Endothelial cell of umbilical vein (primary cell): Measurements from ENCODE around the gene HSPA12A. TPM values are rescaled to one million over a fixed set of nuclear protein-coding genes. Genes with fewer than 3 reads are reported as not detected.

ENCODE experiments used
- BruUV-seq: library from RNA; stranded (reverse); fragments of 400-500 nt; replicated peaks from 2 replicates; lab custom pipeline; 2021; lab: Mats Ljungman, UMichigan
- CTCF ChIA-PET: fragments of 300-600, 350-600 bp; sonication (Branson Sonifier 250); formaldehyde crosslinking; loops from one replicate; lab custom pipeline; 2021; ENCODE audit warnings: antibody characterized with exemption, inconsistent platforms; lab: Charles Lee
- POLR2A ChIA-PET: fragments of 300-600, 350-600 bp; sonication (Branson Sonifier 250); formaldehyde crosslinking; loops from one replicate; lab custom pipeline; 2021; ENCODE audit warnings: antibody characterized with exemption, inconsistent platforms; lab: Charles Lee
- DNase-seq: peaks from one replicate; pipeline ENCODE4 v3.0.0-alpha.2; 2011; ENCODE audit warnings: low read depth, low spot score
- FAIRE-seq: peaks from 2 replicates; lab custom pipeline; 2011; peaks lifted over from hg19 to GRCh38; lab: Jason Lieb, UNC
- H2AFZ ChIP-seq: 2 replicates; pipeline ENCODE4 v1.6.0; 2012; ENCODE audit warnings: low read depth, low read length, control low read depth, inconsistent platforms
- H3K27ac ChIP-seq: 2 replicates; pipeline ENCODE4 v1.5.1; 2011; ENCODE audit warnings: low read depth, mild to moderate bottlenecking, control low read depth, low read length, moderate library complexity; ENCODE audit not compliant: insufficient read depth
- H3K27me3 ChIP-seq, 2 experiments: 2 replicates each; pipeline versions ENCODE4 v1.6.0 to v1.6.1; 2011; ENCODE audit warnings: low read length in 2 of 2, mixed read lengths in 1 of 2; ENCODE audit not compliant: control insufficient read depth in 2 of 2, insufficient read depth in 2 of 2
- H3K36me3 ChIP-seq, 2 experiments: 2 replicates in 1 of 2; 3 replicates in 1 of 2; pipeline ENCODE4 v1.5.1; 2011; ENCODE audit warnings: low read length in 2 of 2, mild to moderate bottlenecking in 1 of 2, moderate library complexity in 1 of 2; ENCODE audit not compliant: control insufficient read depth in 2 of 2, insufficient read depth in 2 of 2; ENCODE audit errors: extremely low read depth in 1 of 2
- H3K4me1 ChIP-seq: 3 replicates; pipeline ENCODE4 v1.5.1; 2011; ENCODE audit warnings: mild to moderate bottlenecking, low read length; ENCODE audit not compliant: control insufficient read depth, insufficient read depth; ENCODE audit errors: extremely low read depth
- H3K4me2 ChIP-seq: 2 replicates; pipeline ENCODE4 v1.6.1; 2011; ENCODE audit warnings: low read length, control low read depth, mixed read lengths; ENCODE audit not compliant: insufficient read depth
- H3K4me3 ChIP-seq, 3 experiments: fragments of 200-600 bp in 1 of 3; sonication (generic), shearing (Covaris generic) in 1 of 3; replicated peaks in 1 of 3; 2 replicates each; pipeline ENCODE4 v1.5.1; 2011 to 2016; ENCODE audit warnings: control low read depth in 3 of 3, low read length in 3 of 3, mild to moderate bottlenecking in 2 of 3, inconsistent platforms in 1 of 3, low read depth in 1 of 3, moderate library complexity in 1 of 3; ENCODE audit not compliant: insufficient read depth in 1 of 3
- H3K79me2 ChIP-seq: 2 replicates; pipeline ENCODE4 v1.6.0; 2012; ENCODE audit warnings: low read length, inconsistent platforms; ENCODE audit not compliant: control insufficient read depth, insufficient read depth
- H3K9ac ChIP-seq: replicated peaks from 2 replicates; pipeline ENCODE3; 2011; ENCODE audit warnings: low read length, control low read depth; ENCODE audit not compliant: insufficient read depth; ENCODE audit errors: extremely low read depth
- H3K9me1 ChIP-seq: replicated peaks from 3 replicates; pipeline ENCODE4 v1.6.0; 2011; ENCODE audit warnings: mild to moderate bottlenecking, low read length; ENCODE audit not compliant: control insufficient read depth, insufficient read depth; ENCODE audit errors: extremely low read depth
- H3K9me3 ChIP-seq: replicated peaks from 2 replicates; pipeline ENCODE4 v1.5.1; 2012; ENCODE audit warnings: low read length, inconsistent platforms; ENCODE audit not compliant: control insufficient read depth, insufficient read depth
- H4K20me1 ChIP-seq: replicated peaks from 2 replicates; pipeline ENCODE3; 2011; ENCODE audit warnings: mild to moderate bottlenecking, low read length; ENCODE audit not compliant: control insufficient read depth, insufficient read depth; ENCODE audit errors: extremely low read depth
- EZH2 ChIP-seq: IDR thresholded peaks from 2 replicates; pipeline ENCODE4 v1.6.1; 2012; ENCODE audit warnings: borderline replicate concordance, low read depth, mild to moderate bottlenecking, moderate library complexity, low read length, inconsistent platforms; ENCODE audit not compliant: severe bottlenecking
- FOS ChIP-seq: IDR thresholded peaks from 2 replicates; pipeline ENCODE4 v1.6.1; 2011; ENCODE audit warnings: mild to moderate bottlenecking, low read length, moderate library complexity, borderline replicate concordance; ENCODE audit not compliant: insufficient read depth
- GATA2 ChIP-seq: IDR thresholded peaks from 2 replicates; pipeline ENCODE4 v1.7.0; 2011; ENCODE audit warnings: low read depth, mild to moderate bottlenecking, moderate library complexity, mixed read lengths, low read length; ENCODE audit not compliant: insufficient read length, insufficient read depth
- JUN ChIP-seq: IDR thresholded peaks from 2 replicates; pipeline ENCODE4 v1.6.1; 2011; ENCODE audit warnings: borderline replicate concordance, low read depth; ENCODE audit not compliant: insufficient read length, insufficient read depth
- MYC ChIP-seq: IDR thresholded peaks from one replicate; pipeline ENCODE4 v1.6.1; 2011; ENCODE audit warnings: mild to moderate bottlenecking, low read depth, low read length
- POLR2A ChIP-seq: IDR thresholded peaks from 2 replicates; pipeline ENCODE4 v1.6.1; 2012; ENCODE audit warnings: low read depth, mild to moderate bottlenecking, control low read depth, low read length
- POLR2AphosphoS5 ChIP-seq: IDR thresholded peaks from 2 replicates; pipeline ENCODE4 v1.6.1; 2012; ENCODE audit warnings: low read depth, mild to moderate bottlenecking, control low read depth, low read length, moderate library complexity; ENCODE audit not compliant: insufficient read depth
- dilution Hi-C: fragments of 300-500 bp; cut with MboI; formaldehyde crosslinking; loops from one replicate; pipeline ENCODE4 v1.15.0; 2019; ENCODE audit warnings: low sequenced_read_pairs; ENCODE audit not compliant: extremely low pct_ligation_motif_present
- intact Hi-C: fragments of 100-400 bp; cut with micrococcal nuclease; formaldehyde crosslinking; loops from one replicate; pipeline ENCODE4 v1.10.0; 2022
- polyA plus RNA-seq, 4 experiments: library from polyadenylated mRNA; depleted of rRNA in 3 of 4; stranded (reverse) in 3 of 4; unstranded in 1 of 4; fragments of >200 nt; gene quantifications; 2 replicates each; pipeline versions ENCODE4 v1.2.1 to v1.2.3, GENCODE V29; 2011 to 2012; ENCODE audit warnings: missing spikeins in 1 of 4
- total RNA-seq: library from RNA; stranded (reverse); gene quantifications from 2 replicates; pipeline ENCODE4 v1.2.3, GENCODE V29; 2021
- TF ChIP-seq, protein P1 (sequence below), 2 donors: IDR thresholded peaks; 1 replicate in 1 of 2; 2 replicates in 1 of 2; pipeline ENCODE4 v1.5.1; 2011; ENCODE audit warnings: low read length in 2 of 2, mild to moderate bottlenecking in 2 of 2, moderate library complexity in 2 of 2, control low read depth in 1 of 2, inconsistent platforms in 1 of 2, low read depth in 1 of 2; ENCODE audit not compliant: insufficient read depth in 1 of 2; ENCODE audit errors: extremely low read depth in 1 of 2
- TF ChIP-seq, protein P2 (sequence below): IDR thresholded peaks from 2 replicates; pipeline ENCODE4 v1.6.1; 2011; ENCODE audit not compliant: insufficient read depth, insufficient read length

The HSPA12A gene
- total and polyA plus RNA-seq, 2 donors (not counting 3 experiments of a cell fraction or from before 2014, with no cell fraction given) = 0.22 to 0.29 TPM

DNA sequence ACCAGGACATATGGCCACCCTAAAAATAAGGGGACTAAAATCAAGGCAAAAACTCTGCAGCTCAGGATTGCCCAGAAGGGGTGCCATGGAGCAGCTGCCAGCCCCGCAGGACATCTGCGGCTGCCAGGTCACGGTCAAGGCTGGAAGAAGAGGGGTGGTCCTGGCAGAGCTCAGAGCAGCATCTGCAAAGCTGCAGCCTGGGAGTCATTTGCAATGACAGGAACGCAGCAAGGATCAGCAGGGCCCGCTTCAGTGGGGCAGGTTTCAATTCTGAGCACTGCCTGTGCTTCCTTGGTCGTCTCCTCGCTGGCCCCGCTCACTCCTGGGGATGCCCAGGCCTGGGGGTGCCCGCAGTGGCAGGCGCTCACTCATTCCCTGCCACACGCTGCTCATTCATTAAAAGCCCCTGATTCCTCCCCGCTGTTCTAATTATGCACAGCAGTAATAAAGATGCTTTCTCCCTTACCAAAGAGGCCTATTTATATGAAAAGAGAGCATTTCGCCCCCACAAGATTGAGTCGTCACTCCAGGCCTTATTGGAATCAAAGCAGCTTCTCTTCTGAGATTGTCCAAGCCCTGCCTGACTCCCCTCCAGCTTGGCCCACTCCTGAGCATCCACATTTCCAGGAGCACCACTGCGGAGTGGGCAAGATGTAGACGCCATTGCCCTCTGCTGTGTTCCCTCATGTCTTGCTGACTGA is 4.6 kb downstream of the HSPA12A start:
- H3K4me1 ChIP-seq = peaks cover 4% of the 10 kb centered on the region
- no peak for FAIRE-seq
- H3K9ac ChIP-seq = no peak overlapping the region
- no peak for DNase-seq
- no TSS peak for BruUV-seq
- no peak for TF ChIP-seq MYC
- TF ChIP-seq GATA2 = no peak
- no peak for TF ChIP-seq FOS
- TF ChIP-seq, protein P1, sequence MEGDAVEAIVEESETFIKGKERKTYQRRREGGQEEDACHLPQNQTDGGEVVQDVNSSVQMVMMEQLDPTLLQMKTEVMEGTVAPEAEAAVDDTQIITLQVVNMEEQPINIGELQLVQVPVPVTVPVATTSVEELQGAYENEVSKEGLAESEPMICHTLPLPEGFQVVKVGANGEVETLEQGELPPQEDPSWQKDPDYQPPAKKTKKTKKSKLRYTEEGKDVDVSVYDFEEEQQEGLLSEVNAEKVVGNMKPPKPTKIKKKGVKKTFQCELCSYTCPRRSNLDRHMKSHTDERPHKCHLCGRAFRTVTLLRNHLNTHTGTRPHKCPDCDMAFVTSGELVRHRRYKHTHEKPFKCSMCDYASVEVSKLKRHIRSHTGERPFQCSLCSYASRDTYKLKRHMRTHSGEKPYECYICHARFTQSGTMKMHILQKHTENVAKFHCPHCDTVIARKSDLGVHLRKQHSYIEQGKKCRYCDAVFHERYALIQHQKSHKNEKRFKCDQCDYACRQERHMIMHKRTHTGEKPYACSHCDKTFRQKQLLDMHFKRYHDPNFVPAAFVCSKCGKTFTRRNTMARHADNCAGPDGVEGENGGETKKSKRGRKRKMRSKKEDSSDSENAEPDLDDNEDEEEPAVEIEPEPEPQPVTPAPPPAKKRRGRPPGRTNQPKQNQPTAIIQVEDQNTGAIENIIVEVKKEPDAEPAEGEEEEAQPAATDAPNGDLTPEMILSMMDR (IDR thresholded peaks at IDR 0.05; ENCODE audit: extremely low read depth in 1 of 2, insufficient read depth in 1 of 2, low read depth in 1 of 2, low read length in 2 of 2) = no peak
- TF ChIP-seq, protein P2, sequence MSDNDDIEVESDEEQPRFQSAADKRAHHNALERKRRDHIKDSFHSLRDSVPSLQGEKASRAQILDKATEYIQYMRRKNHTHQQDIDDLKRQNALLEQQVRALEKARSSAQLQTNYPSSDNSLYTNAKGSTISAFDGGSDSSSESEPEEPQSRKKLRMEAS = no peak
- TF ChIP-seq EZH2 = no peak
- TF ChIP-seq JUN = no peak
- no peak for TF ChIP-seq POLR2A
- no peak for TF ChIP-seq POLR2AphosphoS5
- POLR2A ChIA-PET = no interaction called here
- H3K27me3 ChIP-seq = peaks cover 18% of the 10 kb centered on the region in 2 experiments
- CTCF ChIA-PET = interaction anchor here (1.0 kb wide), 1 partner anchor 8 kb away, joined by 3 read pairs; no protein-coding TSS in a partner anchor
- H3K4me2 ChIP-seq = no peak overlapping the region
- H3K4me3 ChIP-seq = no peak overlapping the region
- no peaks in the 10 kb centered on the region for H3K79me2 ChIP-seq
- H3K9me1 ChIP-seq = no peaks in the 10 kb centered on the region
- H3K36me3 ChIP-seq = no peaks in the 10 kb centered on the region
- dilution Hi-C loops (no loop called here), intact Hi-C loops (no loop called here)
- H4K20me1 ChIP-seq = no peaks in the 10 kb centered on the region
- H3K27ac ChIP-seq = no peak overlapping the region
- no peaks in the 10 kb centered on the region for H3K9me3 ChIP-seq
- H2AFZ ChIP-seq = no peak overlapping the region
